Activated T-cell treated with anti-CD3 and anti-CD28 coated beads, Interleukin-2, amount 50 U/mL, for 48 hours (primary cell): ENCODE data around the gene VSTM2B.
A peak's percentile ranks its signal among the peaks of the same experiment; 100 is the strongest.

ENCODE experiments used
- DNase-seq, 2 experiments: peaks; one replicate each; pipeline ENCODE4 v3.0.0-alpha.2; 2020

VSTM2B gene

DNA sequence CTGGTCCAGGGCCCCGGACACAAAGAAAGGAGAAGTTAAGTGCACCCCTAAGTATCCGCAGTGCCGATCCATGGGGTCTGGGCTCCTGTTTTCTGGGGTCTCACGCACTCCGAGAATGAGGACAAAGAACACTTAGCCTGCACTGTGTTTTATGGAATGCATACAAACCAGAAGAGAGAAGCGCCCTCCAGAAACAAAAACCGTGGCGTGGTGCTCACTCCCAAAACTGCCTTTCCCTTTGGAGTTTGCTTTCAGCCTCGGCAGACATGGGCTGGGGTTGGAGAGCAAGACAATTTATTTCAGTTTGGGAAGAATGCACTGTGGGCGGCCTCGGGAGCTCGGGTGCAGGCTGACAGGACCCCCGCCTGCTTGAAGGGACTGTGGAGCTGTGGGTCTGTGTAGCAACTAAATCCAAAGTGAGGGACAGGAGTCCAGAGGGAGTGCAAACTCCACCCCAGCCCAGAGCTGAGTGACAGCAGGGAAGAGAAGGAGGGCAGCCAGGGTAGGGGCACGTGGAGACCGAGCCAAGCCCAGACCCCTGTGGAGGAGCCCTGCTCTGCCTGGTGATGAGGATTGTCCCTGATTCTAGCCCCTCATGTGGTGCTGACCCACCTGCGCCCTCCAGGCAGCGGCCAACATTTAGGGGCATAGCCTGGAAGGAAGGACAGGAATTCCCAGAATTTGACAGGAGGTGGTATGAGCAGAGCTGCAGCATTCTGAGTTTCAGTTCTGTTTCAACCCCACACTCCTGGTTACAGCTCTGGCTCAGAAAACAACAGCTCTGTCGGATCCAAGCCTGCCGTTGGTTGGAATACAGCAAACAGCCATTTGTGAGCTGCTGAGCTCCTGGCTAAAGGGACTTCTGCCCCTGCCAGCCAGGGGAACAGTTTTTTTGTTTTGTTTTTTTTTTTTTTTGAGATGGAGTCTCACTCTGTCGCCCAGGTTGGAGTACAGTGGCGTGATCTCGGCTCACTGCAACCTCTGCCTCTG, 42.5 kb downstream of the VSTM2B start:
- DNase-seq = peak in 1 of 2 experiments; percentile 14

DNA sequence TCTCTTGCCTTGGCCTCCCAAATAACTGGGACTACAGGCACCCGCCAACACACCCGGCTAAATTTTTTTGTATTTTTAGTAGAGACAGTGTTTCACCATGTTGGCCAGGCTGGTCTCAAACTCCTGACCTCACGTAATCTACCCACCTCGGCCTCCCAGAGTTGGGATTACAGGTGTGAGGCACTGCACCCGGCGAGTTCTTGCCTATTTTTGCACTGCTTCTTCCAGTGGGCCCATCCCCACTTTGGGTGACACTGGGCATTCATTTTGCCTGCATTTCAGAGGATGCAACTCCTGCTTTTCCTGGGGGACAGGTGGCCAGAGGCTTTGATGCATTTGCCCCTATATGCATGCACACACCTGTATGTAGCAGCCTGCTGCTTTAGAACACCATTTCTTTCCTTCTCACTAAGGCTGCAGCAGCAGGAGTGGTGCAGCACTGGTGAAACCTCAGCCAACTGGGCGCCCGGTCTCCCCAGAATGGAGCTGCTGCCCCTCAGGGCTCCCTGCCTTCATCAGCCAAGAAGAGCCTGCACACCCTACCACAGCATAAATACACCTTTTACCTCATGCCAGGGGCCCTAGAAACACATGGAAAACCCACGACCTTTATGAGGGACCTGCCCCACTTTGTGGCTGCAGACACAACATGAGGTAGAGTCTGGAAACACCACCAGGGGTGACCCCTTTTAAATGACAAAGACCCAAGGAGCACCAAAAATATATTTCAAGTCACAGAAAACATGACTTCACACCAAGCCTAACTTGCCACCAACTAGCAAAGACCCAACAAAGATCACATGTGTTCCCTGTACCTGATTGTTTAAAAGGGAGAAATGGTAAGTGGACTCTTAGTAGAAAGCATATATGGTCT, 43.5 kb downstream of the VSTM2B start:
- DNase-seq = peak in 1 of 2 experiments; percentile 9

DNA sequence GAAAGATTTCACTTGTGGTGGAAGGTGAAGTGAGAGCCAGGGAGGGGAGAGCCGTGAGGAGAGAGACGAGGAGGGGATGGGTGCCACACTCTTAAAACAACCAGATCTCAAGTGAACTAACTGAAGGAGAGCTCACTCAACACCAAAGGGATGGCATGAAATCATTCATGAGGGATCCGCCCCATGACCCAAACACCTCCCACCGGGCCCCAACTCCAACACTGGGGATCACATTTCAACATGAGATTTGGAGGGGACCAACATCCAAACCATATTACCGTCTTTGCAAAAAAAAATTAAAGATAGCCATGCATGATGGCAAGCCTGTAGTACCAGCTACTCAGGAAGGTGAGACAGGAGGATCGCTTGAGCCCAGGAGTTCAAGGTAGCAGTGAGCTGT, 45.4 kb downstream of the VSTM2B start:
- peak in 1 of 2 experiments; percentile 5 for DNase-seq

DNA sequence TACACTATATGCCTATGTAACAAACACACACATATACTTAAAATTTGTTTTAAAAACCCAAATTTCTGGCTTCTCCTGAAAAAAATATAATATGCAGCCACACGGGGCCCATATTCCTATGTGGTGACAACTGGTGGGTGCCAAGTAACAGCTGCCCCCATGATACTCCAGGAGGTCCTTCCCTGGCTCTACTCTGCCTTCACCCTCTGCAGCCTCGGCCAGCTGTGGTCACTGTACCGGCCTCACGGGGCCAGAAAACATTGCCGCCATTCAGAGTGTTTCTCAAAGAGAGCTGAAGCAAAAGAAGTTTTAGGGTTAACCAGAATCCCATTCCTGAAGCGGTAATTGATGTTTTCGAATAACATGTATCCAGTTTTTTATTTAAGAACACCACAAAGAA, 47.7 kb downstream of the VSTM2B start:
- no peak for DNase-seq

DNA sequence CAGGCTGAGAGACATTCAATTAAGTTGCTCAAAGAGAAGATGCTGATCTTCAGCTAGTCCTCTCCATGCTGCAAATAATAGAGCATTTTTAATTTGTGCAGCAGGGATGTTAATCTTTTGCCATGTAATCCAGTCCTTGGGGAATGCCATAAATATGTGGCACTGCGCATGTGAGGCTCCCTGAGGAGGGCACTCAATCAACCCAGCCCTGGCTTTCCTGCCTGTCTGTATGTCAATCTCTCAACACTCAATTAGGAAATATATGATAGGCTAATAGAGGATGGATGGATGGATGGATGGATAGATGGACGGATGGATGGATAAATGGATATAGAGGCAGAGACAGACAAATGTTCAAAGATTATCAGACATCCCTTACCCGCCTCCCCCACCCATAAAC, 48.7 kb downstream of the VSTM2B start:
- DNase-seq = no peak

DNA sequence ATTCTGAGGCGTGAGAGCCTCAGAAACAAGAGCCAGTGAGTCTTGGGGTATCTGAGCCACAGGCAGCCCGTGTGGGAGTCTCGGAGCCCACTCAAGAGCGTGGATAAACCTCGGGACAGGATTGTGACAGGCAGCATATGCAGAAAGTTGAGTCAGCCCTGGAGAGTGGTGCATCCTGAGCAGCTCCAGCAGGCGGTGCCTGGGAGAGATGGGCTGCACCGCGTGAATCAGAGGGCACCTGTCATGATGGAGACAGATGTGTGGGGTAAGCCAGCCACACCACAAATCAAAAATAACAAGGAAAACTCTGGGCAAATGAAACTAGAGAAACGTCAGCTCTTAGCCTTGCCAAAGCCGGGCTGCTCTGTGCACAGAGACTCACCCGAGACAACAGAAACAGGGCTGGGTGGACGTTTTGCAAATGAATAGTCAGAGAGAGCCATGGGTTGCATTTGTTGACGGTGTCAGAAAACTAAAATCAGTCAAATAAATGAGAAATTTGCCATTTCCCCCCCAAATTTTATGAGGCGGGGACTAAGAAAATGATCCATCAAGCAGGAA, 50.3 kb downstream of the VSTM2B start:
- peak; percentile 22 to 44 for DNase-seq

DNA sequence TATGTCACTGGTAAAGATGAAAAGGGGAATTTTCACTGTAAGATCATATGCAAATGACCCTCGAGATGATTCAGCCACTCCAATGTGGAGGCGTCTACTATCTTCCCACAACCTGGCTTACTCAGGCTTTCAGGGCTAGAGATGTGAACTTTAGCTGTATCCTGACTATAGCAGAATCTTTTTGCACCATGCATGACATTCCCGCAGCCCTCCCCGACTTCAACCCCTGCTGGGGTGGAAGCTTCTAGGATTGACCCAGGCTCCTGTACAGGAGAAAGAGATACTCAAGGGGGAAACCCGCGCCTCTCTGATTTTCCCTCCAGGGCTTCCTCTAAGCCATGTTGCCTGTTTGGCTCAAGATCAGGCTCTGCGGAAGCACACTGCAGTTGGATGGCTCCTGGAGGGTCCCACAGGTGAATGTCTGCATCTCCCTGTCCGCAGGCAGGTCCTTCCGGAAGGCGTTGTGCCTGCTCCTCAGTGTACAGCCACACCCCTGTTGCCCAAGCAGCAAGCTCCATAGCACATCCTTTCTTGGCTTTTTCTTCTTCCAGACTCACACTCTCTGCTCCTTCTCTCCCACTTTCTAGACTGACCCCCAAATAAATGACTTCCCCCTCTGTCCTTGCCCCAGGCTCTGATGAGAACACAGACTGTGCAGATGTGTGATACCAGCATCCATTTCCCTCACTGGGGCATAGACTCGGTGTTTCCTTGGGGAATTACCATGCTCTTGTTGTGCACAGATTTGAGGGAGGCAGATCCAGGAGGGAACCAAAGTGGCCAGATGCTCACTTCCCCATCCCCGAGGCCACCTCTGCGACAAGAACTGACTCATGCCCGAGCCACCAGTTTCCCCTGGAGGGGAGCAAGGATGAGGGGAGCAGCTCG, 51.2 kb downstream of the VSTM2B start:
- peak; percentile 48 to 62 for DNase-seq

DNA sequence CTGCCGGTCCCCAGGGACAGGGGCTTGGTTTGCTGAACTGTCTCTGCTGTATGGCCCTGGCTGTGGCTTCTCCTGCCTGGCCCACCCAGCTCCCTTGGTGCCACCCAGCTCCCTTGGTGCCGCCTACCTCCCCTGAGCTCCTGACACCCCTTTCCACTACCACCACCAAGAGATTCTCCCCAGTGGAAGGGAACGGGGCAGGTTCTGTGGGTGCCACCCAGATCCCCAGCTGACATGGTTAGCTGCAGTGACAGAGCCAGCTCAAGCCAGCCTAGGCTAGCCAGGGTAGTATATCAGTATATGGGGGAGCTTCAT, 51.8 kb downstream of the VSTM2B start:
- DNase-seq = no peak

DNA sequence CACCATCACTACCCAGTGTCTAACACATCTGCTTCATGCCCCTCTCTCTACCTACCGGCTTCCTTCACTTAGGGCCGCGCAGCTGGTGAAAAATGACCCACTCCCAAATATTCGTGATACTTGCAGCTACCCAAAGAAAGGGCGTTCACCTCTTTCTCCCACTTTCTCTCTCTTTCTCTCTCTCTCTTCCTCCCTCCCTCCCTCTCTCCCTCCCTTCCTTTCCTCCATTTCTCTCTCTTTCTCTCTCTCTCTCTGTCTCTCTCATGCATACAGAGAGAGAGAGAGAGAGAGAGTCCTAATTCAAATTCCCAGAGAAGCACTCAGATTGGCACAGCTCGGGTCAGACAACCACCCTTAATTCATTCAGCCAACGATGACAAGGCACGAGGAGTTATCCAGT, 52.6 kb downstream of the VSTM2B start:
- DNase-seq = no peak

DNA sequence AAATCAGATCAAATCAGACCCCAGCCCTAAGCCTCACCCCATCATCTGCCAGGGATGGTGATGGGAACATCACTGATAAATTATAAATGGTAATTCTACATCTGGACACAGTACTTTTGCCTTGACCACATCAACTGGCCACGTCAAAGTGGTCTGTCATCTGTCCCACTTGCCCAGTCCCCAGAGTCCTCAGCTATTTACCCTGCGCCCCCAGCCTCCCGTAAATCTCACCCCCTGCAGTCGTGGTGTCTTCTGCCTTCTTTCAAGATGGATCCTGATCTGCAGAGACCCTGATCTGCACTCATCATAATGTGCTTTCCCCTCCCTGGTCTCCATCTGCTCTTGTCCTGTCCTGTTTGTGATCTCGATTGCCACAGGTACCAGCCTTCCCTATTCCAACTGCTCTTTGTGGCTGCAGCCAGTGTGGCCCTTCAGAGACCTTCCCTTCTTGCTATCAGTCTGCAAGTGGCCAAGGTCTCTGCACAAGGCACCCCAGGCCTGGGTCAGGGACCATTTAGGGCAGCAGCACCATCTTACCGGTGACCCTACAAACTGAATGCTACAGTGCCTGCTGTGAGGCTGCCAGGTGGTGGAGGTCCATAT, 53.6 kb downstream of the VSTM2B start:
- DNase-seq = peak in 1 of 2 experiments; percentile 11

DNA sequence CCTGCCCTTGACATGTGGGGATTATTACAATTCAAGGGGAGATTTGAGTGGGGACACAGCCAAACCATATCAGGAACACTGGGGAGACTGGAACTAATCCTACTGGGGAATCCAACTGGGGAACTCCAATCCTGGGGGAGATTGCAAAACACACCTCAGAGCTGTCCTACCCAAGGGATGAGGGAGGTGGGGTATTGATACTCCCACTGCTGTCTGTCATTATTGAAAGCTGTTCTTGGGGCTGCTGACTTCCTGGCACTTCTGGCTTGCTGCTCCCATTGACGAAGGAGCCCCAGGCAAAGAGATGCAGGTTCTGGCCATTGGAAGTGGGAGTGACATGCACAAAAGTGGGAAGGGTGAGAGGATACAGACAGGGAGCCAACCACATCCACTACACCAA, 55.6 kb downstream of the VSTM2B start:
- no peak for DNase-seq

DNA sequence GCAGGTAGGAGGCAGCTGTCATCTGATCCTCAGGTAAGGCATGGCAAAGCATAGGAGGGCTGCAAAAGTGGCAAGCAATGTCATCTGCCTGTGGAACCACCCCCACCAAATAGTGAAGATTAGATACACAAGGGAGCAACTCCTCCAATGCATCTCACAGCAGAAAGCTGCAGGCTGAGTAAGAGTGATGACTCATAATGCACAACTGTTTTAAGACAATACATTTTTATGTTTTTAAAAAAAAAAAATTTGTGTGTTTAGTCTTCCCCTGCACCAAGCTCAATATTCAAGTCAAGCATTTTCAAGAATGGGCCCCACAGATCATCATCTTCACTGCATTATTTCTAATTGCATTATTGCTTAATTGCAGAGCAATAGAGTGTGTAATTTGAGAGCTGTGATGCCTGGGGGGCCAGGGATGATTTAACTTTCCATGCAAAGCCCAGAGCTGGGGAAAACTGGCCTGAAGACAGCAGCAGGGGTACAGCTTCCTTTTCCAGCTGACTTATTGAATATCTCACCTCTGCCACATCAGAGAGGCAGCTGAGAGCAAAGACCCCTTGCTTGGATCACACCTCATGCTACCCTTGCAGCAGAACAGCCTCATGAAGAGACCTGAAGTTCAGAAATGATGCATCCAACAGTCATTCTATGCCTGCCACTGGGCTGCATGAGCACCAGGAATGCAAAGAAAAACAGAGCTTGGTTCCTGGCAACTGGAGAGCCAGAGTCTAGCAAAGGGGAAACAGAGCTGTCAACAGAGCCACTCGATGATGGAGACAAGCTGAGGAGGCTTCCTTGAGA, 57.6 kb downstream of the VSTM2B start:
- DNase-seq = no peak

DNA sequence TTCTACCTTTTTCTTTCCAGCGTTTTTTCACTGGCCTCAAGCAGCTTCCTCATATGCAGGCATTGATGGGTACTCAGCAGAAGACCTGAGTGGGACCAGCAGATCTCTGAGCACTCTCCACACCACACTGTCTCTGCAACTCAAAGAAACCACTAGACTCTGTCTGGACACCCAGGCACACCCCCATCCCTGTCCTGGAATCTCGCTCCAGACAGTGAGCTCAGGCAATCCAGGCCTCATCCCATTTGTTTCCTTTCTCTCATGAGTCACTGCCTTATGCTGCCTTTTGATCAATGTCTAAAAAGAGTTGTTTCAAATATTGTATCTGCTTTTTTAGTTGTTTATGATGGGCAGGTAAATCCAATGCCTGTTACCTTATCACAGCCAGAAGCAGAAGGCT, 60.6 kb downstream of the VSTM2B start:
- DNase-seq = no peak

DNA sequence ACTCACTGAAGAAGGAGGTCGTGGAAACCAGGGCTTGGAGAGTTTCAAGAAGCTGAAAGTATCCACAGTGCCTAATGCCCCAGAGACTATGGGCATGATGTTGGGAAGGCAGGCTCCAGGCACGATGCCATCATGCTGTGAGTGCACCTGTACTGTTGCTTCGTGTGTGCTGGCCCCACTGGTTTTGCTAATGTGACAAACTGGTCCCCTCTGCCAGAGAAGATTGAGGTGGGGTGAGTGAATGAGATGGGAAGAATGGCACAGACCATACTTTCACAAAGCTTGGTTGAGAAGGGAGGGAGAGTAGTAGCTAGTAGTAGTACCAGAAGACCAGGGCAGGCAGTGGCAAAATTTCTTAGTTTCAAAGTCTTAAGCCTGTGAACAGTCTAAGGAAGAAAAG, 61.3 kb downstream of the VSTM2B start:
- DNase-seq = no peak

DNA sequence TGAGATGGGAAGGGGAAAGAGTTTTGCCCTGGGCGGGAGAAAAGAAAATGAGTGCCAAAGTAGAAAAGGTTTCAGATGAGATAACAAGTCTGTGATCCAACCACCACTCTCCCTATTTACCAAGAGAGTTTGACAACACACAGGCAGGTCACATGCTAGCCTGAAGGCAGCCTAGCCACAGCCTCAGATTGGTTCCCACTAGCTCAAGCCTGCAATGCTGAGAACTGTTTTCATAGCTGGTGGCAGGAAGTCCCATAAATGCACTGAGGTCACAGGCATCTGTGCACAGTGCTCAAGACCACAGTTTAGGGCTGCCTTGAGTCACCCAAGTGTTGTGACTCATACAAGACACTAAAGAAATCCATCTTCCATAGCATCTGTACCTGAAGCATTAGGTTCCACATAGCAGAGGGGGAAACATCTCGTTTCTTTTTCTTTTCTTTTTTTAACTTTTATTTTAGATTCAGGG, 61.8 kb downstream of the VSTM2B start:
- peak; percentile 63 to 74 for DNase-seq

DNA sequence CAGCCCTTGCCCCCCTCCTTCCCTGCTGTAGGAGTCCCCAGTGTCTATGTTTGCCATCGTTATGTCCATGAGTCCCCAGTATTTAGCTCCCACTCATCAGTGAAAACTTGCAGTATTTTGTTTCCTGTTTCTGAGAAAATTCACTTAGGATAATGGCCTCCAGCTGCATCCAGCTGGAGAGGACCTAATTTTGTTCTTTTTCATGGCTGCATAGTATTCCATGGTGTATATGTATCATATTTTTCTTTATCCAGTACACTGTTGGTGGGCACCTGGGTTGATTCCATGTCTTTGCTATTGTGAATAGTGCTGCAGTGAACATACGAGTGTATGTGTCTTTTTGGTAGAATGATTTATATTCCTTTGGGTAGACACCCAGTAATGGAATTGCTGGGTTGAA, 62.3 kb downstream of the VSTM2B start:
- no peak for DNase-seq

DNA sequence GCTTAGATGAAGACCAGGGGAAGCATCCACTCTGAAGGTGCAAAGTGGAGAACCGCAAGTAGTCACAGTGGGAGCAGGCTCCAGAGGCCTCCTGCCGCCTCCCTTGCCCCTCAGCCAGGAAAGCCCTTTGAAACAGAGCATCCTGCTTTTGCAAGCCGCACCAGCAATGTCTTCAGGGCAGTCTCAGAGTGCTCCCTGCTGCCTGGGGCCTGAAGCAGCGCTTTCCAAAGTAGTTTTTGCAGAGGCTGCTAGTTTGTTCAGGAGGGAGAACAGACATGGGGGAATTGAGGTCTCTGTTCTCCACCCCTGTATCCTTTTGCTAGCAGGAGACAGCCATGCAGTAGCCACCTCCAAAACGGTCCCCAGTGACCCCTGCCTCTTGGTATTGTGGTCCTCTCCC, 64.5 kb downstream of the VSTM2B start:
- DNase-seq = no peak

DNA sequence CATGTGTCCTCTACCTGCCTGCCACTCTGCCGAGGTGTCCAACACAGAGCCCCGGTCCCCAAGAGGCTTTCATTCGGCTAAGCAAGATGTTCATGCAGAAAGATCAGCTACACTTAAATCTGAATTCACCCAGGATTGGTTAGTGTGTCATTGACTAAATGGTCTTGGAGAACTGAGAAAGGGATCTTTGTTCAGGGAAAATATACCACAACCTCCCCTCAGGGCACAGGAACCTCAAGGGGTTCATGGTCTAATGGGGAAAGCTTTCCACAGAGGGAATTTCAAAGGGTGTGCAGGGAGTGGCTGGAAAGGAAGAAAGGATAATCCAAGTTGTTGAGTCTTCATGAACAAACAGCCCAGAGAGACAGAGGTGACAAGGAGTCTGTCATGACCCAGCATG, 65.9 kb downstream of the VSTM2B start:
- DNase-seq = no peak

DNA sequence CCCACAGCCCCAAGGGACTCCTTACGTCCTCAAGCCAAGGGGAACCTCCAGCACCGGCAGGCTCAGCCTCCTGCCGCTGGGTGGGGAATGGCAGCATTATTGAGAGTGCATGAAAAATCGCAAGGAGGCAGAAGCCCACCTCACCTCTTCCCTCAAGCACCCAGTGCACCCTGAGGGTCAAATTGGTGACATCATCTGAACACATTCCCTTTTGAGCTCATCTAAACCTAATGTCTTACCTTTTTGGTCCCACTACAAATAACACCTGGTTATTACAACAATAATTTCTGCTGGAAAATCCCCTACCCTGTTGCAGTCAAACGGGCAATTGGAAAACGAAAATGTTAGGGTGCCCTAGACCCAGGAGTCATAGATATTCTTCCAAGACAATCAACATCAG, 68.1 kb downstream of the VSTM2B start:
- DNase-seq = no peak

DNA sequence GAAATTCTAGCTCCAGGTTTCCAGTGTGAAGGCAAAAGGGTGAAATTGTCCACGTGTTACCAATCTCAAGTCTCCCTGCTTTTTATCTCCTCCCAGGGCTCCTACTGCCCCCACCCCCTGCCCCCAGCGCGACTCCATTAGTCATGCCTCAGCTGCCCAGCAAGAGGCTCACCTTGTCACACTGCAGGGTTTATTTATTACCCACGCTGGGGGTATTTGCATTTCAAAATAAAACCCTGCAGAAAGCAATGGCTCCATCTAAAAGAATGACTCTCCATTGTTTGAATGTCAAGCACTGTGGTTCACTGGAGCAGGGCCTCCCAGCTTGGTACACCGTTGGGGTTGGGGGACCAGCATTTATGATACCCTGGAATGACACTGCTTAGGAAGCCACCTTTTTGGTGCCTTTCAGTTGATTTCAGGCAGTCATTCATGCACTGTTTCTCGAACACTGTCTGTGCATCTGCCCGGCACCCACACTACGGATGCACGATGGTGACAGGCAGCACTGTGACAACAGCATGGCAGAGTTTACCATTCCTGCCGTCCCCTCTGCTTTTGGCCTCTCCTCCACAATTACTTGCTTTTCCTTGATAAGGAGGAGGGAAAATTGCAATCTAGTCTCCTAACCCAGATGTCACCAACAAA, 70.4 kb downstream of the VSTM2B start:
- DNase-seq = no peak
